Glutamatergic neuron (in vitro differentiated cells): ENCODE results near the gene THBS1. TPM values are rescaled to one million over a fixed set of nuclear protein-coding genes. Genes with fewer than 3 reads are reported as not detected.

Experiments
- DNase-seq: peaks from one replicate; pipeline ENCODE4 v3.0.0; 2022
- H3K27ac Mint-ChIP-seq: one replicate; pipeline ENCODE4 v1.8.0; 2020; ENCODE audit warnings: mild to moderate bottlenecking, mixed read lengths, inconsistent platforms; ENCODE audit not compliant: unreplicated experiment
- H3K27me3 Mint-ChIP-seq: one replicate; pipeline ENCODE4 v1.8.0; 2020; ENCODE audit warnings: mild to moderate bottlenecking, moderate library complexity, mixed read lengths, inconsistent platforms; ENCODE audit not compliant: unreplicated experiment
- H3K36me3 Mint-ChIP-seq: one replicate; pipeline ENCODE4 v1.8.0; 2020; ENCODE audit warnings: mild to moderate bottlenecking, mixed read lengths, inconsistent platforms; ENCODE audit not compliant: unreplicated experiment
- H3K4me1 Mint-ChIP-seq: one replicate; pipeline ENCODE4 v1.8.0; 2020; ENCODE audit warnings: mild to moderate bottlenecking, low read depth, mixed read lengths, inconsistent platforms; ENCODE audit not compliant: unreplicated experiment
- H3K4me3 Mint-ChIP-seq: one replicate; pipeline ENCODE4 v1.8.0; 2020; ENCODE audit warnings: mild to moderate bottlenecking, mixed read lengths, inconsistent platforms; ENCODE audit not compliant: unreplicated experiment
- H3K9me3 Mint-ChIP-seq: one replicate; pipeline ENCODE4 v1.8.0; 2020; ENCODE audit warnings: mild to moderate bottlenecking, moderate library complexity, mixed read lengths, inconsistent platforms; ENCODE audit not compliant: unreplicated experiment
- CTCF ChIP-seq: fragments of 200-600 bp; sonication (generic); IDR thresholded peaks from one replicate; pipeline ENCODE4 v1.5.0; 2021; ENCODE audit not compliant: partially characterized antibody, unreplicated experiment
- total RNA-seq: library from RNA; stranded (reverse); fragmentation: NEBNext Ultra II Directional; extraction: Animal tissue kit (Norgen Biotek cat#: 25700); gene quantifications from one replicate; pipeline ENCODE4 v1.2.1, GENCODE V29; 2021; ENCODE audit not compliant: unreplicated experiment

Gene THBS1
- total RNA-seq, 1 donor from 2014 or later, result 0.83 TPM

GRCh38 chr15:39645138-39645975, 64.5 kb downstream of the THBS1 start:
- DNase-seq, result no peak
- TF ChIP-seq CTCF, result no peak
- Mint-ChIP-seq H3K4me3 (no peak overlapping the region), H3K27me3 (no peaks in the 10 kb centered on the region), H3K4me1 (no peaks in the 10 kb centered on the region), H3K9me3 (no peaks in the 10 kb centered on the region), H3K36me3 (no peaks in the 10 kb centered on the region), H3K27ac (no peak overlapping the region)

- no peak for DNase-seq
- no peak overlapping the region for H3K27ac Mint-ChIP-seq
- H3K4me1 Mint-ChIP-seq, result no peaks in the 10 kb centered on the region
- no peak for TF ChIP-seq CTCF
- no peak overlapping the region for H3K4me3 Mint-ChIP-seq
- no peaks in the 10 kb centered on the region for H3K27me3 Mint-ChIP-seq
- H3K36me3 Mint-ChIP-seq, result no peaks in the 10 kb centered on the region
- H3K9me3 Mint-ChIP-seq, result no peaks in the 10 kb centered on the region
Observed at GRCh38 chr15:39645976-39646257, 65.0 kb downstream of the THBS1 start.

DNA sequence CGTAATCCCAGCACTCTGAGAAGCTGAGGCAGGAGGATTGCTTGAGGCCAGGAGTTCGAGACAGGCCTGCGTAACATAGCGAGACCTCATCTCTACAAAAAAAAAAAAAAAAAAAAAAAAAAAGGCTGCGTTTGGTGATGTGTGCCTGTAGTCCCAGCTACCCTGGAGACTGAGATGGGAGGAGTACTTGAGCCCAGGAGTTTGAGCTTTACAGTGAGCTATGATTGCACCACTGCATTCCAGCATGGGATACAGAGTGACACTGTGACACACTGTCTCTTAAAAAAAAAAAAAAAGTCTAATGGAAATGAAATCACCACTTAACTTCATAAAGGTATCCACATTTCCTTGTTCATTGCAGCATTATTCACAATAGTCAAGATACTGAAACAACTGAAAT, 65.5 kb downstream of the THBS1 start:
- H3K9me3 Mint-ChIP-seq, result no peaks in the 10 kb centered on the region
- no peaks in the 10 kb centered on the region for H3K36me3 Mint-ChIP-seq
- no peak for TF ChIP-seq CTCF
- H3K27ac Mint-ChIP-seq, result no peak overlapping the region
- H3K4me1 Mint-ChIP-seq, result no peaks in the 10 kb centered on the region
- no peak for DNase-seq
- no peak overlapping the region for H3K4me3 Mint-ChIP-seq
- H3K27me3 Mint-ChIP-seq, result no peaks in the 10 kb centered on the region

Other genes with a start within 250 kb of the THBS1 start
- gene FSIP1, start 201.8 kb downstream of the THBS1 start, total RNA-seq, result 1.5 TPM